Pericardium fibroblast (primary cell): Measurements from ENCODE around the gene RBM34. TPM values are rescaled to one million over a fixed set of nuclear protein-coding genes. Genes with fewer than 3 reads are reported as not detected.

Source experiments
- total RNA-seq: library from RNA; depleted of rRNA; stranded (reverse); fragments of >200 nt; gene quantifications from 2 replicates; pipeline ENCODE4 v1.2.3, GENCODE V29; 2015

RBM34 gene, protein sequence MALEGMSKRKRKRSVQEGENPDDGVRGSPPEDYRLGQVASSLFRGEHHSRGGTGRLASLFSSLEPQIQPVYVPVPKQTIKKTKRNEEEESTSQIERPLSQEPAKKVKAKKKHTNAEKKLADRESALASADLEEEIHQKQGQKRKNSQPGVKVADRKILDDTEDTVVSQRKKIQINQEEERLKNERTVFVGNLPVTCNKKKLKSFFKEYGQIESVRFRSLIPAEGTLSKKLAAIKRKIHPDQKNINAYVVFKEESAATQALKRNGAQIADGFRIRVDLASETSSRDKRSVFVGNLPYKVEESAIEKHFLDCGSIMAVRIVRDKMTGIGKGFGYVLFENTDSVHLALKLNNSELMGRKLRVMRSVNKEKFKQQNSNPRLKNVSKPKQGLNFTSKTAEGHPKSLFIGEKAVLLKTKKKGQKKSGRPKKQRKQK
- total RNA-seq = 39.7 and 44.6 TPM in 2 replicates

DNA sequence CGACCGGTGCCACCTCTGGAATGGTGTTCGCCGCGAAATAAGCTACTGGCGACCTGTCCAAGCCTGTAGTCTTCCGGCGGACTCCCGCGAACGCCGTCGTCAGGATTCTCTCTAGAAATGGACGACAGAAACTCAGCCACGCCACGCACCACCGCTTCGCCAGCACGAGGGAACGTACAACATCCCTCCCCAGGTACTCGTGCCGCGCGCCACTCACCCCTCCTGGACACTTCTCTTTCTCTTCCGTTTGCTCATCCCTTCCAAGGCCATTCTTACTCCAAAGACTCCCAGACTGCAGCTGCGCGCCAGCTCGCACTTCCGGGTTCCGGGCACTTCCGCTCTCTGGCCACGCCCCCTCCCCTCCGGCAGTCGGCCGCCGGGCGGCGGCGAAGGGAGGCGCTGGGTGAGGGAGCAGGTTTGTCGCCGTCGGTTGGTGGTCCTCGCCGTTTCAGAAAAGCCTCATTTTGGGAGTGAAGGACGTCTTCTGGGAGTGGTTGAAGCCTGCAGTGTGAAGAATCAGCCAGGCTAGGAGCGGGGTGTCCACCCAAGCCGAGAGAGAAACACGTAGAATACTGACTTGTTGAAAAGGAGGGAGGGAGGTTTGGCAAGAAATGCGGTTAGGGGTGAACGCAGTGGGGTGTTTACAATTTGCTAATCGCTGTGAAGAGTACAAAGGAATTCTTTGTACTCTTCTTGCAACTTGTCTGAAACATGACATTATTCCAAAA lies at the start of gene RBM34:
TSS of gene RBM34 (minus strand) at position 294 of the 728 bp plus-strand sequence. CDS start at position 270, 24 bp downstream.

DNA sequence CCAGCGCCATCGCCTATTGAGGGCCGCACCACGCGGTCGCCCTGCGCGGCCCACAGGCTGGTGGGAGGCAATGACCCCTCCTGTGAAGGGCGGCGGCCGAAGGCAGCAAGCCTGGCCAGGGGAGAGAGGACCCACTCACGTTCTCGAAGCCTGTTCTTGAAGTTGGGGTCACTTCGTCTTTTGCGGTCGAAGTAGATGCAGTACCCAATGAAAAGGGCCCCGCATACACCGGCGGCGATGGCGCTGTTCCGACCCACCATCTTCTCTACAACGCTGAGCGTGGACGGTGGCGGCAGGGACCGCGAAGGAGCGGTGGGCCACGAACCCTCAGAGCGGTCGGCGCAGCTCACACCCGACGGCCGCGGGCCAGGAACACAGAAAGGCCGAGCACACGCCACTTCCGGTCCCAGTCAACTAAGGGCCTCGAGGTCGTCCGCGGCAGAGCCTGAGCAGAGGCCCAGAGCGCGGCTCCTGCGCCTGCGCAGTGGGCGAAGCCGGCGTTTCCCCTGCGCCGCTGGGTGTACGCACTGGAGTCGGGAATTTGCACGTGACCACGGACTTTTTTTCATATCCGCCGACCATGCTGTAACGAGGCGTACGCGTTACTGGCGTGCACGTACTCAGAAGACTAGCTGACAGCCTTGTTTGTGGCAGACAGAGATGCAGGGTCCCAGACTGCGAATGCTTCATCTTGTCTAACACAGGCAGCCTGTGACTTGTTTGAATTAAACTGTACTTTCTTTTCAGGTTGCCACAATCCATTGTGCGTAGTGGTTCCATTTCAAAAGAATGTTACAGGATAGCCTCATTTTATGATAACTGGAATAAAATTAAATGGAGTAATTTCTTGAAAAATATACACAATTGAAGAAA lies 32.4 kb downstream of the RBM34 start, which contains the start of gene TOMM20:
TSS of gene TOMM20 (minus strand) at position 382 of the 873 bp plus-strand sequence. CDS start at position 260, 122 bp downstream.

Other genes with a start within 250 kb of the RBM34 start
- gene TOMM20, start 32.4 kb downstream of the RBM34 start, total RNA-seq = 85.4 and 89.7 TPM in 2 replicates
- 9.4 and 9.8 TPM in 2 replicates for gene ARID4B, start 166.9 kb upstream of the RBM34 start, total RNA-seq
- 22.9 and 24.3 TPM in 2 replicates for gene GGPS1, start 167.3 kb upstream of the RBM34 start, total RNA-seq
- 6.7 and 15.5 TPM in 2 replicates for gene TBCE, start 206.2 kb upstream of the RBM34 start, total RNA-seq